Caco-2 (cell line): ENCODE results near the gene RANBP10. TPM values are rescaled to one million over a fixed set of nuclear protein-coding genes. Genes with fewer than 3 reads are reported as not detected.

Experiments
- BruUV-seq: library from RNA; stranded (reverse); fragments of 400-500 nt; replicated peaks from 2 replicates; lab custom pipeline; 2021; lab: Mats Ljungman, UMichigan
- CTCF ChIA-PET: fragments of 300-600 bp; sonication (Branson Sonifier 250); formaldehyde crosslinking; loops from one replicate; lab custom pipeline; 2022; ENCODE audit warnings: antibody characterized with exemption; lab: Charles Lee
- POLR2A ChIA-PET: fragments of 300-600 bp; sonication (Branson Sonifier 250); formaldehyde crosslinking; loops from one replicate; lab custom pipeline; 2022; ENCODE audit warnings: antibody characterized with exemption; lab: Charles Lee
- DNase-seq, 2 experiments: peaks; one replicate each; pipeline versions ENCODE4 v3.0.0 to v3.0.0-alpha.2; 2020 to 2022
- H3K27me3 ChIP-seq: replicated peaks from 2 replicates; pipeline ENCODE4 v1.6.0; 2011; ENCODE audit warnings: low read length; ENCODE audit not compliant: control insufficient read depth, insufficient read depth
- H3K36me3 ChIP-seq: 2 replicates; pipeline ENCODE4 v1.5.1; 2011; ENCODE audit warnings: low read length; ENCODE audit not compliant: control insufficient read depth, insufficient read depth
- H3K4me1 ChIP-seq: fragments of 250-450 bp; sonication (Bioruptor Pico); 2 replicates; pipeline ENCODE4 v1.5.1; 2020; ENCODE audit warnings: mild to moderate bottlenecking
- H3K4me3 ChIP-seq: 2 replicates; pipeline ENCODE4 v1.5.1; 2011; ENCODE audit warnings: low read depth, mild to moderate bottlenecking, control low read depth, low read length
- H3K9me3 ChIP-seq: fragments of 250-450 bp; sonication (Bioruptor Pico); 2 replicates; pipeline ENCODE4 v1.5.1; 2020; ENCODE audit warnings: mild to moderate bottlenecking, moderate library complexity
- H3K27ac Mint-ChIP-seq: one replicate; pipeline ENCODE4 v1.8.0; 2022; ENCODE audit warnings: mixed read lengths; ENCODE audit not compliant: unreplicated experiment
- H3K27me3 Mint-ChIP-seq: one replicate; pipeline ENCODE4 v1.8.0; 2022; ENCODE audit warnings: mixed read lengths; ENCODE audit not compliant: insufficient read depth, unreplicated experiment
- H3K36me3 Mint-ChIP-seq: one replicate; pipeline ENCODE4 v1.8.0; 2022; ENCODE audit warnings: mild to moderate bottlenecking, mixed read lengths; ENCODE audit not compliant: insufficient read depth, unreplicated experiment
- H3K4me1 Mint-ChIP-seq: one replicate; pipeline ENCODE4 v1.8.0; 2022; ENCODE audit warnings: low read depth, mixed read lengths; ENCODE audit not compliant: unreplicated experiment
- H3K4me3 Mint-ChIP-seq: one replicate; pipeline ENCODE4 v1.8.0; 2022; ENCODE audit warnings: mild to moderate bottlenecking, moderate library complexity, mixed read lengths; ENCODE audit not compliant: unreplicated experiment
- H3K9me3 Mint-ChIP-seq: one replicate; pipeline ENCODE4 v1.8.0; 2022; ENCODE audit warnings: mixed read lengths; ENCODE audit not compliant: unreplicated experiment
- CTCF ChIP-seq, 2 experiments: fragments of 200-600 bp in 1 of 2; IDR thresholded peaks; 1 replicate in 1 of 2; 2 replicates in 1 of 2; pipeline versions ENCODE4 v1.5.1 to v1.8.0; 2011 to 2022; ENCODE audit warnings: antibody characterized with exemption in 1 of 2, control low read depth in 1 of 2, inconsistent platforms in 1 of 2, low read depth in 1 of 2, low read length in 1 of 2, mild to moderate bottlenecking in 1 of 2, moderate library complexity in 1 of 2; ENCODE audit not compliant: insufficient read depth in 1 of 2, severe bottlenecking in 1 of 2, unreplicated experiment in 1 of 2
- intact Hi-C: fragments of 100-400 bp; cut with micrococcal nuclease; formaldehyde crosslinking; loops from one replicate; pipeline ENCODE4 v1.10.0; 2022; ENCODE audit not compliant: unreplicated experiment
- total RNA-seq: library from RNA; stranded (reverse); gene quantifications from 2 replicates; pipeline ENCODE4 v1.2.3, GENCODE V29; 2022

The RANBP10 gene
- total RNA-seq, 1 experiment from 2014 or later = 21.8 TPM

GRCh38 chr16:67736858-67737257, 69.5 kb downstream of the RANBP10 start:
- ChIA-PET POLR2A (no interaction called here), CTCF (no interaction called here)
- no peaks in the 10 kb centered on the region for H3K9me3 Mint-ChIP-seq
- H3K36me3 Mint-ChIP-seq = peaks cover 16% of the 10 kb centered on the region
- Histone ChIP-seq H3K27me3 (no peaks in the 10 kb centered on the region), H3K9me3 (no peaks in the 10 kb centered on the region), H3K4me3 (no peak overlapping the region), H3K36me3 (peaks cover 1% of the 10 kb centered on the region), H3K4me1 (no peaks in the 10 kb centered on the region)
- BruUV-seq = no TSS peak
- no peak for DNase-seq
- intact Hi-C loops = no loop called here
- H3K27me3 Mint-ChIP-seq = no peaks in the 10 kb centered on the region
- no peak overlapping the region for H3K27ac Mint-ChIP-seq
- TF ChIP-seq CTCF (IDR thresholded peaks at IDR 0.05; ENCODE audit: insufficient read depth in 1 of 2, low read depth in 1 of 2, low read length in 1 of 2, severe bottlenecking in 1 of 2, unreplicated experiment in 1 of 2) = no peak
- H3K4me3 Mint-ChIP-seq = no peak overlapping the region
- H3K4me1 Mint-ChIP-seq = no peaks in the 10 kb centered on the region

- TF ChIP-seq CTCF (IDR thresholded peaks at IDR 0.05; ENCODE audit: insufficient read depth in 1 of 2, low read depth in 1 of 2, low read length in 1 of 2, severe bottlenecking in 1 of 2, unreplicated experiment in 1 of 2) = no peak
- ChIA-PET CTCF (interaction anchor here (0.7 kb wide), 1 partner anchor 15 kb away, joined by 5 read pairs; no protein-coding TSS in a partner anchor), POLR2A (no interaction called here)
- Mint-ChIP-seq H3K36me3 (no peaks in the 10 kb centered on the region), H3K4me1 (no peaks in the 10 kb centered on the region), H3K4me3 (no peak overlapping the region), H3K27ac (no peak overlapping the region), H3K9me3 (no peaks in the 10 kb centered on the region), H3K27me3 (no peaks in the 10 kb centered on the region)
- H3K4me3 ChIP-seq = no peak overlapping the region
- no TSS peak for BruUV-seq
- no peaks in the 10 kb centered on the region for H3K9me3 ChIP-seq
- no peaks in the 10 kb centered on the region for H3K4me1 ChIP-seq
- DNase-seq = no peak
- no peaks in the 10 kb centered on the region for H3K27me3 ChIP-seq
- intact Hi-C loops = no loop called here
- H3K36me3 ChIP-seq = peaks cover 1% of the 10 kb centered on the region
Observed at GRCh38 chr16:67734731-67735201, 71.6 kb downstream of the RANBP10 start.

GRCh38 chr16:67733734-67734470, 72.5 kb downstream of the RANBP10 start:
- ChIA-PET POLR2A (no interaction called here), CTCF (no interaction called here)
- no peak overlapping the region for H3K27ac Mint-ChIP-seq
- H3K4me1 Mint-ChIP-seq = no peaks in the 10 kb centered on the region
- H3K4me3 ChIP-seq = no peak overlapping the region
- intact Hi-C loops = no loop called here
- no peak for TF ChIP-seq CTCF (IDR thresholded peaks at IDR 0.05; ENCODE audit: insufficient read depth in 1 of 2, low read depth in 1 of 2, low read length in 1 of 2, severe bottlenecking in 1 of 2, unreplicated experiment in 1 of 2)
- H3K27me3 ChIP-seq = no peaks in the 10 kb centered on the region
- no peaks in the 10 kb centered on the region for H3K36me3 Mint-ChIP-seq
- BruUV-seq = no TSS peak
- H3K9me3 Mint-ChIP-seq = no peaks in the 10 kb centered on the region
- peaks cover 1% of the 10 kb centered on the region for H3K36me3 ChIP-seq
- H3K4me3 Mint-ChIP-seq = no peak overlapping the region
- no peak for DNase-seq
- no peaks in the 10 kb centered on the region for H3K27me3 Mint-ChIP-seq
- no peaks in the 10 kb centered on the region for H3K9me3 ChIP-seq
- no peaks in the 10 kb centered on the region for H3K4me1 ChIP-seq
